GM12874 (cell line): ENCODE data around the gene CAMK2A.

Source experiments
- TF ChIP-seq, protein P1 (sequence below): IDR thresholded peaks from 2 replicates; pipeline ENCODE4 v1.5.1; 2011; ENCODE audit warnings: low read depth, mild to moderate bottlenecking, control low read depth, low read length, moderate library complexity; ENCODE audit not compliant: insufficient read depth

CAMK2A gene

DNA sequence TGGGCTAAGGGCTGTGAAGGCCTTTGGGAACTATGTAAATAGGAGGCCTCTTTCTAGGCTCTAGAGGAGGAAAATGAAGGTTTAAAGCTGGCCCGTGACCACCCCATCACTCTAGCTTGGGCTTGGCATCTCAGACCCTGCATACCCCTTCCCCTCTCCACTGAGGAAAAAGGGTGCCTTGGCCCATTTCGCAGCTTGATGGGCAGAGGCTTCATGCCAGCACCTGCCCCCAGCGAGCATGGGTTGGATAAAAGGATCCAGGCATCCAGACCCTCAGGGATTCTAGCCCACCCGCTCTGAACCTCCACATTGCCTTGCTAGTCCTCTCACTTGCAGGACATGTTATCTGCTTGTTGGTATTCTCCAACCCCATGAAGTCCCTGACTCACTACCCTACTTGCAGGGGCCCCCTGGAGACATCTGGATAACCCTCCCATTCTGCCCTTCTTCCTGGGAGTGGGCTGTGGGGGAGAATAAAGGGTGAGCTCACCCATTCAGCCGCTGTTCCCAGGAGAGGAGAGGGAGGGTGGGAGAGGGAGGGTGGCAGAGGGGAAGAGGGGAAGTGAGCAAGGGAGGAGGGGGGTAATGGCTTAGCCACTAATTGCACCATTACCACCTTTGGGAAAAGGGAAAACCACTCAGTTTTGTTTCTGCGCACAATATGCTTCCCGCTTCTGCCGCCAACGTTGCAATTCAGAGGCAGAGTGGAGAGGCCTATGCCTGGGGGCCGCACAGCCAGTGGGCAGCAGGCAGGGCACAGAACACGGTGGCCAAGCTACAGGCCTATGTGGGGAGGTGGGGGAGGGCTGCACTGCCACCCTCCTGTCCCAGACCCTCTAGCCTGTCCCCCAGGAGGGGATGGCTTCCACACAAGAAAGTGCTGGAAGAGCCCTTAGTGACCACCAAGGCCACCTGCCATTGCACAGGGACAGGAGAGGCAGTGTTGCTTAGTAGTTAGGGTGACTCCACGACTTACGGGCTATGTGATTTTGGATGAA, 2.1 kb upstream of the CAMK2A start:
- TF ChIP-seq, protein P1, sequence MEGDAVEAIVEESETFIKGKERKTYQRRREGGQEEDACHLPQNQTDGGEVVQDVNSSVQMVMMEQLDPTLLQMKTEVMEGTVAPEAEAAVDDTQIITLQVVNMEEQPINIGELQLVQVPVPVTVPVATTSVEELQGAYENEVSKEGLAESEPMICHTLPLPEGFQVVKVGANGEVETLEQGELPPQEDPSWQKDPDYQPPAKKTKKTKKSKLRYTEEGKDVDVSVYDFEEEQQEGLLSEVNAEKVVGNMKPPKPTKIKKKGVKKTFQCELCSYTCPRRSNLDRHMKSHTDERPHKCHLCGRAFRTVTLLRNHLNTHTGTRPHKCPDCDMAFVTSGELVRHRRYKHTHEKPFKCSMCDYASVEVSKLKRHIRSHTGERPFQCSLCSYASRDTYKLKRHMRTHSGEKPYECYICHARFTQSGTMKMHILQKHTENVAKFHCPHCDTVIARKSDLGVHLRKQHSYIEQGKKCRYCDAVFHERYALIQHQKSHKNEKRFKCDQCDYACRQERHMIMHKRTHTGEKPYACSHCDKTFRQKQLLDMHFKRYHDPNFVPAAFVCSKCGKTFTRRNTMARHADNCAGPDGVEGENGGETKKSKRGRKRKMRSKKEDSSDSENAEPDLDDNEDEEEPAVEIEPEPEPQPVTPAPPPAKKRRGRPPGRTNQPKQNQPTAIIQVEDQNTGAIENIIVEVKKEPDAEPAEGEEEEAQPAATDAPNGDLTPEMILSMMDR: no peak

DNA sequence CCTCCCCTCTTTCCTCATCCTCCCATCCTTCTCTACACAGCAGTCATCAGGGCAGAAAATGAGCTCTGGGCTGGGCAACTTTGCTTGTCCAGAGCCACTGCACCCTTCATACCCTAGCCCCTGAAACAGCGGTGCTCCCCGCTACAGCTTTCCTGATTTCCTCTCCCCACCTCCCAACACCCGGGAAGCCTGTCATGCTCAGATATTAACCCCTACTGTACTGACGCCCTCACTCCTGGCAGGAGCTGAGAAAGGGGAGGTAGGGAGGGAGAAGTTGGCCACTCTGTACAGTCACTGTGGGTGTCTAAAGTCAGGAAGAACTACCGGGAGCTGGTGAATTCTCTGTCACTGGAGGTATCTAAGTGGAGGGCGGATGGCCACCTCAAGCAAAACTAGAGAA, 782 bp downstream of the CAMK2A start:
- TF ChIP-seq, protein P1: no peak

DNA sequence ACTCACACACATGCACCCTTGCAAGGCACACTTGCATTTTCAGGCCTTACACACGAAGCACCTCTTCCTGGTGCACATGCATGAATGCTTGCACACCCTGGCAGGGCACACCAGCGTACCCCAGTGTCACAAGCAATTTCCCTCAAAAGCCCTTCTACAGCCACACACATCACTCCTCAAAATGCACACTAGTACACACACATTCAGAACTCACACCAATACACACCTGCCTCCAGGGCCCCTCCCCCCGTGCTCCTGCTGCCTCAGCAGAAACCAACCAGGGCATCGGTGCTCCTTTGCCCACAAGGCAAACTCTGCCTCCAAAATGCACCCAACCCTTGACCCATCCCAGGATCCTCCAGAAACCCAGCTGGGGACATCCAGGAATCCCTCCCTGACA, 1.2 kb downstream of the CAMK2A start:
- TF ChIP-seq, protein P1: no peak

DNA sequence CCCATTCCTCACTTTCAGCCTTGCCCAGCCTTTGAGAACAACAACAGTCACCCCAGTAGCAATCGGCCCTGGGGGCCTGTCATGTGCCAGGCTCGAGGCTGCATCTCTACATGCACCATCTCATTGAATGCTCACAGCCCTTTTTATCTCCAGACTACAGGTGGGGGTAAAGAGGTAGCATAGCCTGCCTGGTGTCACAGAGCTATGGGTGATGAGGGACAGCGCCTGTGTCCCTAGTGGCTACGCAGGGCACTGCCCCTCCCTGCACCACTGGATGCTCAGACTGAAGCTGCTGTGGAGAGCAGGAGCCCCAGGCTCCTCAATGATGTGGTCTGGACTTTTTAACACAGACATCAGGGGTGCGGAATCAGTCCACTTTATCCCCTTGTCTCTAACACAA, 2.8 kb downstream of the CAMK2A start:
- TF ChIP-seq, protein P1: peak; percentile 46

- TF ChIP-seq, protein P1: no peak
These were observed 4.5 kb downstream of the CAMK2A start for GRCh38 chr5:150285114-150285513.

GRCh38 chr5:150284311-150284710, 5.3 kb downstream of the CAMK2A start:
- TF ChIP-seq, protein P1: no peak

GRCh38 chr5:150283904-150284303, 5.7 kb downstream of the CAMK2A start:
- TF ChIP-seq, protein P1: no peak
